GM12875 (cell line): ENCODE measurements around the gene PTK6.
A peak's percentile ranks its signal among the peaks of the same experiment; 100 is the strongest.

Experiments used
- H3K4me3 ChIP-seq: one replicate; pipeline ENCODE4 v1.5.1; 2011; ENCODE audit warnings: low read depth, low read length, control low read depth
- TF ChIP-seq, protein P1 (sequence below): IDR thresholded peaks from 2 replicates; pipeline ENCODE4 v1.5.1; 2011; ENCODE audit warnings: low read depth, mild to moderate bottlenecking, control low read depth, inconsistent platforms, low read length, moderate library complexity, borderline replicate concordance; ENCODE audit not compliant: insufficient read depth

The PTK6 gene

DNA sequence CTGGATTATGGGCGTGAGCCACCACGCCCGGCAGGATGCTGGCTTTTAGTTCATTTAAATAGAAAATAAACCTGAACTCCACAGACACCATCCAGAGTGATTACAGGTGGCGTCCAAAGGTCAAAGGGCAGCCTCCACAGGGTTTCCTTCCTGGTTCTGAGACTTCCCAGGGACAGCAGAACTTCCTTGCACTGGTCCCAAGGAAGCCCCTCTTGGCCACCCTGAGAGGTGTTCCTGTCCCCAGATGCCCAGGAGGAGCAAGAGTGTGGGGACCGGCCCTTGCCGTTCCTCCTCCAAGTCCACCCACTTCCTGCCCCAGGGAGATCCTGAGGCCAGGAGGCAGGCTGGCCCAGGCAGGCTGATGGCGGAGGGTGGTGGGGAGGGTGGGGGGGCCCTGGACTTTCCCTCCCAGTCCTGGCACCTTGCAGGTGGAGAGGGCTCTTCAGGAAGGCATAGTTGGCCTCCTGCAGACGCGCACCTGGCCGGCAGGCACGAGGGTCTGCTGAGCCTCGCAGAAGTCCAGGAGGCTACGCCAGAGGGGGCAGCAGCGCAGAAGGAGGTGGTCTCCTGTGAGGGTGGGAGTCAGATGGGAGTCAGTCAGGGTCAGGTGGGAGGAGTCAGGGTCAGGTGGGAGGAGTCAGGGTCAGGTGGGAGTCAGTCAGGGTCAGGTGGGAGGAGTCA is 21.8 kb upstream of the PTK6 start:
- TF ChIP-seq, protein P1, sequence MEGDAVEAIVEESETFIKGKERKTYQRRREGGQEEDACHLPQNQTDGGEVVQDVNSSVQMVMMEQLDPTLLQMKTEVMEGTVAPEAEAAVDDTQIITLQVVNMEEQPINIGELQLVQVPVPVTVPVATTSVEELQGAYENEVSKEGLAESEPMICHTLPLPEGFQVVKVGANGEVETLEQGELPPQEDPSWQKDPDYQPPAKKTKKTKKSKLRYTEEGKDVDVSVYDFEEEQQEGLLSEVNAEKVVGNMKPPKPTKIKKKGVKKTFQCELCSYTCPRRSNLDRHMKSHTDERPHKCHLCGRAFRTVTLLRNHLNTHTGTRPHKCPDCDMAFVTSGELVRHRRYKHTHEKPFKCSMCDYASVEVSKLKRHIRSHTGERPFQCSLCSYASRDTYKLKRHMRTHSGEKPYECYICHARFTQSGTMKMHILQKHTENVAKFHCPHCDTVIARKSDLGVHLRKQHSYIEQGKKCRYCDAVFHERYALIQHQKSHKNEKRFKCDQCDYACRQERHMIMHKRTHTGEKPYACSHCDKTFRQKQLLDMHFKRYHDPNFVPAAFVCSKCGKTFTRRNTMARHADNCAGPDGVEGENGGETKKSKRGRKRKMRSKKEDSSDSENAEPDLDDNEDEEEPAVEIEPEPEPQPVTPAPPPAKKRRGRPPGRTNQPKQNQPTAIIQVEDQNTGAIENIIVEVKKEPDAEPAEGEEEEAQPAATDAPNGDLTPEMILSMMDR: no peak
- H3K4me3 ChIP-seq: no peak overlapping the region

DNA sequence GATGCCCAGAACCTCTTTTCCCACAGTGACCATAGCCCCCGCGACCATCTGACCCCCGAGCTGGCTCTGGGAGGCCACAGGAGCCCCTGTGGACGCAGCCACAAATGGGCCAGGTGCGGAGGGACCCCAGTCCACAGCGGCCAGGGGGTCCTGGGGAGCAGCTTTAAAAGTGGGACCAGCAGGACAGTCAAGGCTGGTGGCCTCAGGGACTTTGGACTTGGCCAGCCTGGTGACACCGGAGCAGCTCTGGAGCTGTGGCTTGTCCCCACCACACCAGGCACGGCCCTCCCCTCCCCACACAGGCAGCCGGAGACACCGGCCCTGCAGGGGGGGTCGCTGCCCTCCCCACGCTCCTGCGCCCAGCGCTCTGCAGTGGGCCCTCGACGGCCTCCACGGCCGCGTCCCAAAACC is 20.3 kb upstream of the PTK6 start:
- TF ChIP-seq, protein P1: no peak
- no peak overlapping the region for H3K4me3 ChIP-seq

DNA sequence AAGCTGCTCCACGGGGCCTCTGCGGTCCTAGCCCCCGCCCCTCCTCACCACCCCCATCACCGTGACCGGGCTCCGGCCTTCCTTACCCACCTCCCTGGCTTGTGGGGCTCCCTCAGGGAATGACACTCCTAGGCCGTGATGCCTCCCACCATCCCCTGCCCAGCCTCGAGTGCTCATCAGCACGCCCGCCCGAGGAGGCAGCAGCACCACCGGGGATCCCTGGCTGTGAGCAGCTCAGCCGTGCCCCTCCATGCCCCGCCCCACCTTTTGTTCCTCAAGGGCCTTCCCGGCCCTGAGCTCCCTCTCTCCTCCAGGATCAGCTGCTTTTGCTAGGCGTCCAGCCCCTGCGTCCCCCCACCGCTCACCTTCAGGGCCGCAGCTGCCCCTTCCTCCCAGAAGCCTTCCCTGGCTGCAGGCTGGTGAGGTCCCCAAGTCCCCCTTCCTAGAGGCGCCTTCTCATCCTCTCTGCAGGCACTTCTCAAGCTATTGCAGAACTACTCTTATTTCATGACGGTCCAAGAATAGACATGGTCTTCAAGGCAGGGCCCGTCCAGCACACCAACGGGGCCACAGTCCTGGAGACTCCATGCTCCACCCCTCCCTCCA is 19.8 kb upstream of the PTK6 start:
- TF ChIP-seq, protein P1: no peak
- no peak overlapping the region for H3K4me3 ChIP-seq

DNA sequence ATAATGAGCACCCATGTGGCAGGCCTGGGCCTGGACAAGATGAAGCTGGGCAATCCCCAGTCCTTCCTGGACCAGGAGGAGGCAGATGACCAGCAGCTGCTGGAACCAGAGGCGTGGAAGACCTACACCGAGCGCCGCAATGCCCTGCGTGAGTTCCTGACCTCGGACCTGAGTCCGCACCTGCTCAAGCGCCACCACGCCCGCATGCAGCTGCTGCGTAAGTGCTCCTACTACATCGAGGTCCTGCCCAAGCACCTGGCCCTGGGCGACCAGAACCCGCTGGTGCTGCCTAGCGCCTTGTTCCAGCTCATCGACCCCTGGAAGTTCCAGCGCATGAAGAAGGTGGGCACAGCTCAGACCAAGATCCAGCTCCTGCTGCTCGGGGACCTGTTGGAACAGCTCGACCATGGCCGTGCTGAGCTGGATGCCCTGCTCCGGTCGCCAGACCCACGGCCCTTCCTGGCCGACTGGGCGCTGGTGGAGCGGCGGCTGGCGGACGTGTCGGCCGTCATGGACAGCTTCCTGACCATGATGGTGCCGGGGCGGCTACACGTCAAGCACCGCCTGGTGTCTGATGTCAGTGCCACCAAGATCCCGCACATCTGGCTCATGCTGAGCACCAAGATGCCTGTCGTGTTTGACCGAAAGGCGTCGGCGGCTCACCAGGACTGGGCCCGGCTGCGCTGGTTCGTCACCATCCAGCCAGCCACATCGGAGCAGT is 18.6 kb upstream of the PTK6 start:
- H3K4me3 ChIP-seq: no peak overlapping the region
- TF ChIP-seq, protein P1: no peak

- no peak overlapping the region for H3K4me3 ChIP-seq
Measured at GRCh38 chr20:63554361-63555278, 17.4 kb upstream of the PTK6 start.

GRCh38 chr20:63553933-63554290 is 16.7 kb upstream of the PTK6 start, which contains the start of gene FNDC11:
Gene FNDC11 (plus strand): TSS chr20:63554159. CDS start chr20:63555664, 1,505 bp downstream.
- TF ChIP-seq, protein P1: no peak
- H3K4me3 ChIP-seq: peak within 1 kb of the TSS; percentile 57

More at GRCh38 chr20:63554361-63555278, 17.4 kb upstream of the PTK6 start:
- TF ChIP-seq, protein P1: no peak
